ENCODE measurements around the gene UGT1A8. TPM values are rescaled to one million over a fixed set of nuclear protein-coding genes. Genes with fewer than 3 reads are reported as not detected.

Gene UGT1A8
- total RNA-seq, 1 experiment from 2014 or later: not detected

GRCh38 chr2:233686928-233687327, 69.5 kb downstream of the UGT1A8 start:
- ChIA-PET CTCF (interaction anchor here (0.6 kb wide), 1 partner anchor 120 kb away, joined by 3 read pairs; no protein-coding TSS in a partner anchor), POLR2A (no interaction called here)
- H3K27ac Mint-ChIP-seq (ENCODE audit: low read depth, unreplicated experiment): no peak overlapping the region
- peaks cover 27% of the 10 kb centered on the region for H3K4me1 Mint-ChIP-seq (ENCODE audit: insufficient read depth, unreplicated experiment)
- DNase-seq (ENCODE audit: unreplicated experiment): no peak
- TF ChIP-seq CTCF (IDR thresholded peaks at IDR 0.05; ENCODE audit: unreplicated experiment): no peak
- no peaks in the 10 kb centered on the region for H3K9me3 Mint-ChIP-seq (ENCODE audit: unreplicated experiment)
- H3K4me3 Mint-ChIP-seq (ENCODE audit: unreplicated experiment): no peak overlapping the region
- no peaks in the 10 kb centered on the region for H3K36me3 Mint-ChIP-seq (ENCODE audit: insufficient read depth, unreplicated experiment)
- BruUV-seq (replicated peaks): no TSS peak
- intact Hi-C loops (cut with micrococcal nuclease): no loop called here
- no peaks in the 10 kb centered on the region for H3K27me3 Mint-ChIP-seq (ENCODE audit: insufficient read depth, unreplicated experiment)

- POLR2A ChIA-PET: interaction anchor here (0.8 to 4.3 kb wide), 2 partner anchors 18 to 123 kb away, joined by 3 to 59 read pairs; partner anchors contain the start of gene USP40
- BruUV-seq (replicated peaks): no TSS peak
- DNase-seq (ENCODE audit: unreplicated experiment): no peak
- CTCF ChIA-PET: no interaction called here
- H3K4me3 Mint-ChIP-seq (ENCODE audit: unreplicated experiment): no peak overlapping the region
- no peaks in the 10 kb centered on the region for H3K9me3 Mint-ChIP-seq (ENCODE audit: unreplicated experiment)
- no peaks in the 10 kb centered on the region for H3K36me3 Mint-ChIP-seq (ENCODE audit: insufficient read depth, unreplicated experiment)
- intact Hi-C loops (cut with micrococcal nuclease): no loop called here
- TF ChIP-seq CTCF (IDR thresholded peaks at IDR 0.05; ENCODE audit: unreplicated experiment): no peak
- no peaks in the 10 kb centered on the region for H3K27me3 Mint-ChIP-seq (ENCODE audit: insufficient read depth, unreplicated experiment)
- no peak overlapping the region for H3K27ac Mint-ChIP-seq (ENCODE audit: low read depth, unreplicated experiment)
- H3K4me1 Mint-ChIP-seq (ENCODE audit: insufficient read depth, unreplicated experiment): peaks cover 30% of the 10 kb centered on the region
These were observed 70.9 kb downstream of the UGT1A8 start for GRCh38 chr2:233688341-233688740.

- intact Hi-C loops (cut with micrococcal nuclease): no loop called here
- Mint-ChIP-seq H3K4me1 (ENCODE audit: insufficient read depth, unreplicated experiment) (peaks cover 30% of the 10 kb centered on the region), H3K4me3 (ENCODE audit: unreplicated experiment) (no peak overlapping the region), H3K27me3 (ENCODE audit: insufficient read depth, unreplicated experiment) (no peaks in the 10 kb centered on the region), H3K36me3 (ENCODE audit: insufficient read depth, unreplicated experiment) (no peaks in the 10 kb centered on the region), H3K27ac (ENCODE audit: low read depth, unreplicated experiment) (peak overlapping the region; percentile 21), H3K9me3 (ENCODE audit: unreplicated experiment) (no peaks in the 10 kb centered on the region)
- POLR2A ChIA-PET: interaction anchor here (0.5 to 4.6 kb wide), 6 partner anchors 9 to 197 kb away, joined by 3 to 91 read pairs (median 11); partner anchors contain the start of gene USP40
- no peak for TF ChIP-seq CTCF (IDR thresholded peaks at IDR 0.05; ENCODE audit: unreplicated experiment)
- BruUV-seq (replicated peaks): no TSS peak
- CTCF ChIA-PET: no interaction called here
- DNase-seq (ENCODE audit: unreplicated experiment): no peak
These were observed 71.6 kb downstream of the UGT1A8 start for GRCh38 chr2:233689031-233689430.

- Mint-ChIP-seq H3K4me1 (ENCODE audit: insufficient read depth, unreplicated experiment) (peaks cover 30% of the 10 kb centered on the region), H3K36me3 (ENCODE audit: insufficient read depth, unreplicated experiment) (no peaks in the 10 kb centered on the region), H3K4me3 (ENCODE audit: unreplicated experiment) (no peak overlapping the region), H3K27me3 (ENCODE audit: insufficient read depth, unreplicated experiment) (no peaks in the 10 kb centered on the region), H3K9me3 (ENCODE audit: unreplicated experiment) (no peaks in the 10 kb centered on the region), H3K27ac (ENCODE audit: low read depth, unreplicated experiment) (peak overlapping the region; percentile 21)
- DNase-seq (ENCODE audit: unreplicated experiment): no peak
- ChIA-PET CTCF (interaction anchor here (4.1 kb wide), 1 partner anchor 22 kb away, joined by 18 read pairs; the partner anchor contains the start of gene UGT1A5), POLR2A (interaction anchor here (2.1 to 4.6 kb wide), 7 partner anchors 8 to 201 kb away, joined by 6 to 91 read pairs (median 16); partner anchors contain the start of genes UGT1A7 and USP40)
- intact Hi-C loops (cut with micrococcal nuclease): no loop called here
- no TSS peak for BruUV-seq (replicated peaks)
- no peak for TF ChIP-seq CTCF (IDR thresholded peaks at IDR 0.05; ENCODE audit: unreplicated experiment)
These were observed 72.1 kb downstream of the UGT1A8 start for GRCh38 chr2:233689501-233689900.
